Suprapubic skin (tissue), 4 donors: ENCODE data around the gene STRN4. TPM values are rescaled to one million over a fixed set of nuclear protein-coding genes. Genes with fewer than 3 reads are reported as not detected.

Experiments
- DNase-seq, 2 donors: peaks; one replicate each; pipeline ENCODE4 v3.0.0-alpha.2; 2019; ENCODE audit warnings: low spot score in 2 of 2
- H3K27ac ChIP-seq: fragments of 200-600 bp; sonication (generic); one replicate; pipeline ENCODE4 v1.5.1; 2019
- H3K27me3 ChIP-seq: fragments of 200-600 bp; sonication (generic); one replicate; pipeline ENCODE4 v1.5.1; 2019
- H3K36me3 ChIP-seq: fragments of 200-600 bp; sonication (generic); one replicate; pipeline ENCODE4 v1.5.1; 2019
- H3K4me1 ChIP-seq: fragments of 200-600 bp; sonication (generic); one replicate; pipeline ENCODE4 v1.5.1; 2019
- H3K4me3 ChIP-seq: fragments of 200-600 bp; sonication (generic); one replicate; pipeline ENCODE4 v1.5.1; 2019; ENCODE audit warnings: mild to moderate bottlenecking
- H3K9me3 ChIP-seq: fragments of 200-600 bp; sonication (generic); one replicate; pipeline ENCODE4 v1.5.1; 2019
- CTCF ChIP-seq, 2 donors: fragments of 200-600 bp in 1 of 2; fragments of 450-650 bp in 1 of 2; sonication (generic) in 1 of 2; IDR thresholded peaks; one replicate each; pipeline ENCODE4 v1.5.1; 2016 to 2019; ENCODE audit warnings: antibody characterized with exemption in 2 of 2, mild to moderate bottlenecking in 1 of 2, moderate library complexity in 1 of 2
- EP300 ChIP-seq: sonication (generic); formaldehyde crosslinking; IDR thresholded peaks from one replicate; pipeline ENCODE4 v1.6.1; 2017; ENCODE audit warnings: antibody characterized with exemption
- POLR2A ChIP-seq, 2 donors: fragments of 450-650 bp; IDR thresholded peaks; one replicate each; pipeline ENCODE4 v1.6.1; 2017; ENCODE audit warnings: antibody characterized with exemption in 2 of 2, mild to moderate bottlenecking in 2 of 2, moderate library complexity in 2 of 2
- POLR2AphosphoS5 ChIP-seq, 3 donors: sonication (generic); formaldehyde crosslinking; IDR thresholded peaks; one replicate each; pipeline ENCODE4 v1.6.1; 2017; ENCODE audit warnings: antibody characterized with exemption in 3 of 3
- WGBS: methylation state at CpG from one replicate; pipeline ENCODE4 v1.1.5; 2018; 5-methylcytosine and 5-hydroxymethylcytosine counted together
- total RNA-seq, 4 donors: library from RNA; depleted of rRNA; stranded (reverse); fragments of >200 nt; gene quantifications; one replicate each; pipeline ENCODE4 v1.1.0, GENCODE V29; 2016

The STRN4 gene
- total RNA-seq, 4 donors from 2014 or later, result 73.2 to 87.6 (median 81.1) TPM

- Histone ChIP-seq H3K27ac (no peak overlapping the region), H3K4me3 (no peak overlapping the region), H3K9me3 (no peaks in the 10 kb centered on the region), H3K36me3 (peaks cover 80% of the 10 kb centered on the region), H3K27me3 (no peaks in the 10 kb centered on the region), H3K4me1 (peaks cover 10% of the 10 kb centered on the region)
- WGBS, result 82% methylated on average over 18 of the region's 25 CpGs
- TF ChIP-seq CTCF (IDR thresholded peaks at IDR 0.05), result no peak
- TF ChIP-seq POLR2AphosphoS5 (IDR thresholded peaks at IDR 0.05), result no peak
- TF ChIP-seq EP300, result no peak
- no peak for TF ChIP-seq POLR2A (IDR thresholded peaks at IDR 0.05)
- DNase-seq, result no peak
Measured at GRCh38 chr19:46722421-46723022, 23.7 kb downstream of the STRN4 start.

GRCh38 chr19:46722004-46722380 lies 24.3 kb downstream of the STRN4 start:
- H3K27ac ChIP-seq, result no peak overlapping the region
- WGBS, result 80% methylated on average over 10 of the region's 17 CpGs

GRCh38 chr19:46721269-46722003 lies 24.8 kb downstream of the STRN4 start:
- Histone ChIP-seq H3K4me1 (peaks cover 13% of the 10 kb centered on the region), H3K9me3 (no peaks in the 10 kb centered on the region), H3K27me3 (no peaks in the 10 kb centered on the region), H3K27ac (no peak overlapping the region), H3K36me3 (peaks cover 69% of the 10 kb centered on the region), H3K4me3 (no peak overlapping the region)
- WGBS, result 83% methylated on average over 11 of the region's 16 CpGs
- DNase-seq, result no peak
- TF ChIP-seq POLR2A (IDR thresholded peaks at IDR 0.05), result no peak
- no peak for TF ChIP-seq CTCF (IDR thresholded peaks at IDR 0.05)
- no peak for TF ChIP-seq EP300
- no peak for TF ChIP-seq POLR2AphosphoS5 (IDR thresholded peaks at IDR 0.05)

More at GRCh38 chr19:46722004-46722380, 24.3 kb downstream of the STRN4 start:
- peaks cover 74% of the 10 kb centered on the region for H3K36me3 ChIP-seq
- no peak for TF ChIP-seq POLR2A (IDR thresholded peaks at IDR 0.05)
- TF ChIP-seq CTCF (IDR thresholded peaks at IDR 0.05), result no peak
- TF ChIP-seq EP300, result no peak
- TF ChIP-seq POLR2AphosphoS5 (IDR thresholded peaks at IDR 0.05), result no peak
- no peak for DNase-seq
- H3K27me3 ChIP-seq, result no peaks in the 10 kb centered on the region
- H3K9me3 ChIP-seq, result no peaks in the 10 kb centered on the region
- H3K4me1 ChIP-seq, result peaks cover 13% of the 10 kb centered on the region
- no peak overlapping the region for H3K4me3 ChIP-seq

GRCh38 chr19:46720503-46721239 lies 25.6 kb downstream of the STRN4 start:
- Histone ChIP-seq H3K27ac (no peak overlapping the region), H3K36me3 (peaks cover 61% of the 10 kb centered on the region), H3K4me3 (no peak overlapping the region), H3K27me3 (no peaks in the 10 kb centered on the region), H3K9me3 (no peaks in the 10 kb centered on the region), H3K4me1 (peaks cover 19% of the 10 kb centered on the region)
- TF ChIP-seq POLR2AphosphoS5 (IDR thresholded peaks at IDR 0.05) (no peak), POLR2A (IDR thresholded peaks at IDR 0.05) (no peak), EP300 (no peak), CTCF (IDR thresholded peaks at IDR 0.05) (no peak)
- WGBS, result 94% methylated on average over 18 of the region's 22 CpGs
- DNase-seq, result no peak
